SHP77 (cell line): ENCODE data around the gene OR2C1.

Experiments
- DNase-seq, 2 experiments: peaks; one replicate each; lab custom pipeline; 2025; lab: John Stamatoyannopoulos, UW

The OR2C1 gene

GRCh38 chr16:3355589-3355988, at the start of gene OR2C1:
Gene OR2C1 (plus strand): TSS chr16:3355889. CDS start chr16:3355941, 52 bp downstream.
- DNase-seq = no peak

- no peak for DNase-seq
Observed at GRCh38 chr16:3306078-3306477, 49.6 kb upstream of the OR2C1 start.

DNA sequence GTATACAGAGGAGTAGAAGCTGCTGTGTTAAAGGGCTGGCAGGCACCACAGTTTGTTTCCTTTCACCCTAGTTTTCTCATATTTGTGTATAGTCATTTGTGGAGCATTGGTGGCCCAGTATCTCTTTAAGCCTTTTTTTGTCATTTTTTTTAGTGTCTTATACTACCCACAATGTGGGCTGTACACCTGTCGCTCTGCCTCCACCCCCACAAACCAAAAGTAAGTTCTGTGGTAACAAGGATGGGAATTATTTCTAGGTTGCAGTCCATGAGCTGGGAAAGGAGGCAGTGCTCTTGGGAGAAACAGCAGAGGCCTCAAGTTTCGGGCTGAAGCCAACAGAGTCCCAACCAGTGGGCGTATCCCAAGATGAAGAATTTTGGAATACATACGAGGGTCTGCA, 44.2 kb upstream of the OR2C1 start:
- no peak for DNase-seq

GRCh38 chr16:3317315-3317999, 38.2 kb upstream of the OR2C1 start:
- DNase-seq = no peak

GRCh38 chr16:3321816-3322215, 33.9 kb upstream of the OR2C1 start:
- DNase-seq = no peak

- no peak for DNase-seq
Observed at GRCh38 chr16:3327514-3327913, 28.2 kb upstream of the OR2C1 start.

DNA sequence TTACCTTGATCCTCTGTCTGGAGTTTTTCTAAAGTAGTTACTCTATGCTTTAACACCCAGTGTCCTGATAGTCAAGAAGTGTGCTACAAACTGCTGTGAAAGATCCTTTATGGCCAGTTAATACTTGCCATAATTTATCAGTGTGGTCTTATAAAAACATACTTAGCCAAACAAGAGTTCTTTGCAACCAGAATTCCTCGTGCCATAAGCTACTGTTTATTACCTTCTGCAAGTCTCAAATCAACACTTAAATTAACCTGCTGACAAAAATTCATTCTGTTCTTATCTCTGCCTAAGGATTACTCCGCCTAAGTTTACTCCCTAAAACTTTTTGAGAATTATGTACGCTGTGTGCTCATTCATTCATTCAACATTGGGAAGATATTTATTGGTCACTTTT, 27.6 kb upstream of the OR2C1 start:
- no peak for DNase-seq

DNA sequence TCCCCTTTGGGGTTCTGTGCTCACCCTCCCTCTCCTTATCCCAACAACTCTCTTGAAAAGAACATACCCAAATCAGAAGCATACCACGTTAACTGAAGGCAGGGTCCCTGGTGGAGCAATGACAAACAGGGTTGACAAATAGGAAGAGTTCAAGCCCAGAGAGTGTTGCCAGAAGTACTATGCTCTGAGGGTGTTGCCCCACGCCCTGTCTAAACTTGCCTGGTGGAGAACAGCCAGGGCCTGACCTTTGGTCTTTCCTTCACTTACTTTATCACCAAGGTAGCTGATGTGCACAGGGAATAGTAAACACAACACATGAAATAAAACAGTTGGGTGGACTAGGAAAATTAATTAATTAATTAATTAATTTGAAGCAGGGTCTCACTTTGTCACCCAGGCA, 27.0 kb upstream of the OR2C1 start:
- no peak for DNase-seq

DNA sequence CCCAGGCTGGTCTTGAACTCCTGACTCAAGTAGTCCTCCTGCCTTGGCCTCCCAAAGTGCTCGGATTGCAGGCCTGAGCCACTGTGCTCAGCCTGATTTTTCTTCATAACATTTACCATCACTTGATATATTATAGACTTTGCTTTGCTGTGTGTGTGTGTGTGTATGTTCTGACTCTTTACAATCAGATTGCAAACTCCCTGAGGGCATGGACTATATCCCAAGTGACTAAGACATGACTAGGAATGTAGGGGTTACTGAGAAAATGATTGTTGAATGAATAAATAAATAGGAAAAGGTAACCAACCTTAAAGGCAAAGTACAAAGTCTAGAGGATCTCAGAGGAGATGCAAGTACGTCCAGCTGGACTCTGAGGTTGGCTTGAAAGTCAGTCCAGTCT, 9.6 kb upstream of the OR2C1 start:
- no peak for DNase-seq

DNA sequence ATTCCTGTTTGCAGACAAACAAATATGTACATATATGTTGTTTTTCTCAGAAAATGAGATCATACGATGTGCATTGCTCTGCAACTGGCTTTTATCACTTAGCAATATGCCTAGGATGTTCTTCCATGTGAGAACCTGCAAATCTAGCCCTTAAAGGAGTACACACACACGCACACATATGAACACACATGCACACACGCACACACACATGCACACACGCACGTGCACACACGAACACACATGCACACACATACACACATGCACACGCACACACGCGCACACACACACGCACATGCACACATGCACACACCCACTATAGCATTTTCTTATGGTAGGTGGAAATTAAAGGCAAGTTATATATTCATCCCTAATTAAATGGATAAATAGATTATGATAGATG, 8.1 kb upstream of the OR2C1 start:
- no peak for DNase-seq

DNA sequence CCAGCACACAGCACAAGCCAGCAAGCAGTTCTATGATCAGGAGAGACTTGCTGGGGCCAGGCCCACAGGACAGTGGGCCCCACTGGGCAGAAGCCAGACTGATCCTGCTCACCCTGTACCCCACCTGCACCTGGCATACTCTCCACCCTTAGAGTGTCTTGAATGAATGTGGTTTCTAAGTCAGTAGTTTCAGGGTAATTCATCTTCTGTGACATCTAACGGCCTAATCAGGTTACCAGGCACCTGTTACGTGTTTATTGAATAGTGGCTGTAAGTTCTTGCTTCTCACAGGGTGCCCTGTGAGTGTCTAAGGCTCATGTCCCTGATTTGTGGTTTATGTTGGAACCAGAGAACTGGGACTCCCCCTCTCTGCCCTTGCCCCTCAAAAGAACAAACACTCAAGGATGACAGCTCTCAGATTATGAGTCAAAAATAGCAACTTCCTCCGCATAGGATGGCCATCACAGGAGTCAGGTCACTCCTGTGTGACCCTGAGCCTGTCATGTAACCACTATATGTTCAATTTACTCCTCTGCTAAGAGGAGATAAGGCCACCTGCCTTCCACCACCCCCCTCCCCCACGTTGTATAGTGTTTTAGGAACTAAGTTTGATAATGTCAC, 7.0 kb upstream of the OR2C1 start:
- peak in 1 of 2 experiments; percentile 6 for DNase-seq

GRCh38 chr16:3349175-3349574, 6.5 kb upstream of the OR2C1 start:
- no peak for DNase-seq

GRCh38 chr16:3356118-3356517, 429 bp downstream of the OR2C1 start:
- DNase-seq = no peak

- DNase-seq = no peak
Observed at GRCh38 chr16:3358871-3359270, 3.2 kb downstream of the OR2C1 start.

GRCh38 chr16:3362931-3363330, 7.2 kb downstream of the OR2C1 start:
- DNase-seq = no peak

- DNase-seq = peak in 1 of 2 experiments; percentile 22
Observed at GRCh38 chr16:3363793-3364192, 8.1 kb downstream of the OR2C1 start.

DNA sequence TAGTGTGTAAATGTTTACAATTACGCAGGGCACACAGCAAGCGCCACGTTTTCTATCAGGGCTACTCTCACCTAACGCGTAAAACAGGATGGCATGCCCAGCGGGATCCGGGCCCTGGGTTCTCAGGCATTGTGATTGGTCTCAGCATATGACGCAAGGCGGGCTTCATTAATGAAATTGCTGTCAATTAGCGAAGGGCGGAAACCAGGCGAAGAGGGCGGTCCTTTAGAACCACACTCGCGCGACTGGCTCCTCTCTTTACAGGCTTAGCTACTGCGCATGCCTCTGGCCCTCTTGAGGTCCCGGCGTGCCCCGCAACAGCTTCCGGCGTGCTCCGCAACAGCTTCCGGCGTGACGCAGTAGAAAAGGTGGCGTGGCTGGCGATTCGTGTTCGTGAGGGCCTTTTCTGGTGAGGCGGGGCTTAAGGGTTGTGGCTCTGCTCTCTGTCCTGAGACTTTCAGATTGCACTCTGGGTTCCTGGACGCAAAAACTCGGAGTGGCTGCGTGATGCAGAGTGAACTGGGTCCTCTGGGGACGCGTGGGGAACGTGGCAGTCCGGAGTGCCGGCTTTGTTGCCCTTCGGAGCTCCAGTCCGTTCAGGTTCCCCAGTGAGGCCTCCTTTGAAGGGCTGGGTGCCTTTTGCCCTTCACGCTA, 9.2 kb downstream of the OR2C1 start:
- DNase-seq = peak; percentile 98 to 99

DNA sequence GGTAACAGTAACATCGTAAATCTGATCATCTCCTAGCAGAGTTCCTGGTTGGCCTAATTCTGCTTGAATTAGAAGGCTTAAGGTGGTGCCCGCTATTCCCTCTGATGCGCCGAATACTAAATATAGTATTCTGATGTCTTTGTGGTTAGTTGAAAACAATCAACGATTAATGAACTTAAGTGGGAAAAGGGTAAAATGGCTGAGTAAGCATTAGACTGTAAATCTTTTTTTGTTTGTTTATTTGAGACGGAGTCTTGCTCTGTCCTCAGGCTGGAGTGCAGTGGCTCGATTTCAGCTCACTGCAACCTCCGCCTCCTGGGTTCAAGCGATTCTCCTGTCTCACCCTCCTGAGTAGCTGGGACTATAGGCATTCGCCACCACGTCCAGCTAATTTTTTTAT, 13.4 kb downstream of the OR2C1 start:
- DNase-seq = no peak

GRCh38 chr16:3375680-3376079, 20.0 kb downstream of the OR2C1 start:
- no peak for DNase-seq

GRCh38 chr16:3377917-3378316, 22.2 kb downstream of the OR2C1 start:
- DNase-seq = no peak

DNA sequence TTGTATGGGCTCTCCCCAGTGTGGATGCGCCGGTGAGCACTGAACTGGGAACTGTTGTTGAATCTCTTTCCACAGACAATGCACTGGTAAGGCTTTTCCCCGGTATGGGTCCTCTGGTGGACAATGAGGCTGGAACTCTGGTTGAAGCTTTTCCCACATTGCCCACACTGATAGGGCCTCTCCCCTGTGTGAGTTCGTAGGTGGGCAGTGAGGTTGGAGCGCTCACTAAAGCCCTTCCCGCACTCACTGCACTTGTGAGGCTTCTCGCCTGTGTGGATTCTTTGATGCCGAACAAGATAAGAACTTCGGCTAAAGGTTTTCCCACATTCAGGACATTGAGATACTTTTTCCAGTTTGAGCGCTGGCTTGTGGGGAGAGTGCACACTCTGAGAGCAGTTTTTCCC, 27.4 kb downstream of the OR2C1 start:
- no peak for DNase-seq

GRCh38 chr16:3388325-3388724, 32.6 kb downstream of the OR2C1 start:
- DNase-seq = no peak

DNA sequence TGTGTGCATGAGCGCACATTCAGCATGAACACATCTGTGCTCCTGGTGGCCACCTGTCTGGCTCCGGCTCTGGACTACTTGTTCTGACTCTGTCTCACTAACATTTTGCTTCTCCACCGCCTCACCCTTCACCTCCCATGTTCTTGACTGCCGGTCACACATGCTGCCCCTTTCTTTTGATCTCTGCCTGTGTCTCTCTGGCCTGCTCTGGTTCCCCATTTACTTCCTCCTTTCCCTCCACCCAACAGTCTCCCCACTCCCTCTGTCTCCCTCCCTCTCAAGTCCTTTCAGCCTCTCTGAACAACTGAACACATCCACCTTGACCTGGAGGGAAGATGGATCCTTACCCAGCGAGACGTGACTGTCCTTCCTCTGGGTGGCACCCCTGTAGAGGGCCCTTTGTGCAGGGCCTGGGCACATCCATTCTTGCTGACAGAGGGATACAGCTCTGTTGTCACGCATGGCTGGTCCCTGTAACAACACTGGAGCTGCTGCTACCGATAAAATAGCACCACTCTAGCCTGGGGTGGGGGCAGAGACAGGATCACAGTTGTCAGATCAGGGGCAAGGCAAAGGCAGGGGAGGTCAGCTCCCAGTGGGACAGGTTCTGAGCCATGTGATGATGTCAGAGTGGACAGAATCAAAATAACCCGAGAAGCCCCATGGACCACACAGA, 34.1 kb downstream of the OR2C1 start:
- no peak for DNase-seq
